Stimulated activated CD8-positive, alpha-beta memory T cell treated with anti-CD3 and anti-CD28 coated beads, Interleukin-12 subunit alpha, Interleukin-12 subunit beta, amount 100 ng/mL, for 4 hours (primary cell): ENCODE results near the gene DLGAP1.
"Not testable (repeated sequence)": the region's sequence is repeated elsewhere in the genome, so short reads cannot be mapped to it uniquely, and the experiment has no call there.

Source experiments
- DNase-seq: peaks from one replicate; pipeline ENCODE4 v3.0.0-alpha.2; 2020; ENCODE audit warnings: low read depth

The DLGAP1 gene

GRCh38 chr18:3720159-3720558 lies 734.9 kb downstream of the DLGAP1 start:
- no peak for DNase-seq

GRCh38 chr18:3717376-3718025 lies 737.6 kb downstream of the DLGAP1 start:
- no peak for DNase-seq

GRCh38 chr18:3716116-3716660 lies 738.9 kb downstream of the DLGAP1 start:
- no peak for DNase-seq

GRCh38 chr18:3715231-3716080 lies 739.7 kb downstream of the DLGAP1 start:
- no peak for DNase-seq

- DNase-seq, result no peak
Measured at GRCh38 chr18:3713708-3714107, 741.4 kb downstream of the DLGAP1 start.

- DNase-seq, result no peak
Measured at GRCh38 chr18:3713166-3713565, 741.9 kb downstream of the DLGAP1 start.

GRCh38 chr18:3712491-3712890 lies 742.6 kb downstream of the DLGAP1 start:
- DNase-seq, result no peak

GRCh38 chr18:3710712-3711301 lies 744.3 kb downstream of the DLGAP1 start:
- no peak for DNase-seq

- DNase-seq, result no peak
Measured at GRCh38 chr18:3709205-3709604, 745.9 kb downstream of the DLGAP1 start.

GRCh38 chr18:3706279-3707097 lies 748.6 kb downstream of the DLGAP1 start:
- DNase-seq, result no peak

- DNase-seq, result no peak
Measured at GRCh38 chr18:3704556-3705344, 750.4 kb downstream of the DLGAP1 start.

GRCh38 chr18:3703732-3704176 lies 751.4 kb downstream of the DLGAP1 start:
- no peak for DNase-seq

GRCh38 chr18:3699707-3700567 lies 755.2 kb downstream of the DLGAP1 start:
- DNase-seq, result not testable (repeated sequence)

GRCh38 chr18:3694030-3694778 lies 760.9 kb downstream of the DLGAP1 start:
- not testable (repeated sequence) for DNase-seq

GRCh38 chr18:3693410-3693809 lies 761.7 kb downstream of the DLGAP1 start:
- DNase-seq, result no peak

- no peak for DNase-seq
Measured at GRCh38 chr18:3692691-3693090, 762.4 kb downstream of the DLGAP1 start.

GRCh38 chr18:3692113-3692621 lies 762.9 kb downstream of the DLGAP1 start:
- no peak for DNase-seq

GRCh38 chr18:3691705-3692104 lies 763.4 kb downstream of the DLGAP1 start:
- DNase-seq, result no peak

- DNase-seq, result no peak
Measured at GRCh38 chr18:3690764-3691066, 764.4 kb downstream of the DLGAP1 start.
